Keratinocyte (primary cell): Measurements from ENCODE around the gene ZDHHC23.

ENCODE experiments used
- CTCF ChIP-seq, 3 experiments: IDR thresholded peaks in 1 of 3; conservative IDR thresholded peaks in 1 of 3; optimal IDR thresholded peaks in 1 of 3; 2 replicates in 2 of 3; 3 replicates in 1 of 3; pipeline versions ENCODE3 to v1.5.1; 2011; ENCODE audit warnings: low read length in 3 of 3, mild to moderate bottlenecking in 3 of 3, moderate library complexity in 2 of 3, control low read depth in 1 of 3, inconsistent platforms in 1 of 3; ENCODE audit not compliant: insufficient read depth in 2 of 3; ENCODE audit errors: extremely low read depth in 1 of 3
- EZH2 ChIP-seq: IDR thresholded peaks from one replicate; pipeline ENCODE4 v1.6.1; 2012; ENCODE audit warnings: inconsistent platforms, mild to moderate bottlenecking, low read length, moderate library complexity

- TF ChIP-seq CTCF (optimal IDR thresholded peaks at IDR 0.05 in 1 of 3, IDR thresholded peaks at IDR 0.05 in 1 of 3, conservative IDR thresholded peaks at IDR 0.05 in 1 of 3; ENCODE audit: extremely low read depth in 1 of 3, insufficient read depth in 2 of 3, low read length in 3 of 3) = no peak
- no peak for TF ChIP-seq EZH2
These were observed 63.4 kb downstream of the ZDHHC23 start for GRCh38 chr3:114011059-114011797.
